ENCODE results near the gene KRTAP4-11.

GRCh38 chr17:41127371-41127770 lies 9.2 kb upstream of the KRTAP4-11 start:
- TF ChIP-seq ESRRG (CRISPR knock-in tag; IDR thresholded peaks at IDR 0.05), result no peak
- TF ChIP-seq ZC3H10 (CRISPR knock-in tag; IDR thresholded peaks at IDR 0.05), result no peak
- no peak for TF ChIP-seq ARNTL (CRISPR knock-in tag; IDR thresholded peaks at IDR 0.05; ENCODE audit: borderline replicate concordance, low read depth)
- no peak for TF ChIP-seq PATZ1 (CRISPR knock-in tag; IDR thresholded peaks at IDR 0.05; ENCODE audit: borderline replicate concordance)
- TF ChIP-seq POU6F1 (CRISPR knock-in tag; IDR thresholded peaks at IDR 0.05; ENCODE audit: borderline replicate concordance, low read depth), result no peak
- no peak for TF ChIP-seq ZFP3 (CRISPR knock-in tag; IDR thresholded peaks at IDR 0.05)
- no peak for TF ChIP-seq CSRNP3 (CRISPR knock-in tag; IDR thresholded peaks at IDR 0.05)
